Endodermal cell (in vitro differentiated cells): ENCODE data around the gene CCL1. TPM values are rescaled to one million over a fixed set of nuclear protein-coding genes. Genes with fewer than 3 reads are reported as not detected.

ENCODE experiments used
- DNase-seq: peaks from one replicate; pipeline ENCODE4 v3.0.0-alpha.2; 2017
- H3K27ac ChIP-seq: 2 replicates; pipeline ENCODE4 v1.5.1; 2013; ENCODE audit warnings: mild to moderate bottlenecking, low read depth, low read length, moderate library complexity
- H3K27me3 ChIP-seq: 2 replicates; pipeline ENCODE4 v1.6.1; 2013; ENCODE audit warnings: mild to moderate bottlenecking, low read length, moderate library complexity; ENCODE audit not compliant: insufficient read depth, control insufficient read depth, poor library complexity, severe bottlenecking
- H3K36me3 ChIP-seq: 2 replicates; pipeline ENCODE4 v1.7.0; 2013; ENCODE audit warnings: mild to moderate bottlenecking, low read length, moderate library complexity; ENCODE audit not compliant: control insufficient read depth, insufficient read depth
- H3K4me1 ChIP-seq: one replicate; pipeline ENCODE4 v1.7.0; 2013; ENCODE audit warnings: low read length; ENCODE audit not compliant: control insufficient read depth, insufficient read depth
- H3K4me3 ChIP-seq: 2 replicates; pipeline ENCODE4 v1.5.1; 2013; ENCODE audit warnings: mild to moderate bottlenecking, low read length, moderate library complexity
- H3K9ac ChIP-seq: 2 replicates; pipeline ENCODE4 v1.6.1; 2013; ENCODE audit warnings: mild to moderate bottlenecking, low read length, moderate library complexity; ENCODE audit not compliant: poor library complexity, severe bottlenecking; ENCODE audit errors: extremely low read depth
- H3K9me3 ChIP-seq: 2 replicates; pipeline ENCODE4 v1.6.1; 2013; ENCODE audit warnings: mild to moderate bottlenecking, low read length, moderate library complexity; ENCODE audit not compliant: control insufficient read depth
- H3K27ac Mint-ChIP-seq: 2 replicates; pipeline ENCODE4 v1.8.0; 2020; ENCODE audit warnings: mixed read lengths
- H3K27me3 Mint-ChIP-seq: 2 replicates; pipeline ENCODE4 v1.8.0; 2021; ENCODE audit warnings: mild to moderate bottlenecking, mixed read lengths; ENCODE audit not compliant: insufficient read depth
- H3K36me3 Mint-ChIP-seq: 2 replicates; pipeline ENCODE4 v1.8.0; 2020; ENCODE audit warnings: low read depth, mixed read lengths
- H3K4me1 Mint-ChIP-seq: 2 replicates; pipeline ENCODE4 v1.8.0; 2020; ENCODE audit warnings: mixed read lengths
- H3K4me3 Mint-ChIP-seq: 2 replicates; pipeline ENCODE4 v1.8.0; 2020; ENCODE audit warnings: mild to moderate bottlenecking, moderate library complexity, mixed read lengths
- H3K9me3 Mint-ChIP-seq: 2 replicates; pipeline ENCODE4 v1.8.0; 2020; ENCODE audit warnings: mild to moderate bottlenecking, mixed read lengths
- WGBS, 2 experiments: methylation state at CpG; one replicate each; pipeline versions ENCODE4 v1.1.5 to v1.1.7; 2013; ENCODE audit warnings: missing lambda C conversion rate in 2 of 2, mixed read lengths in 1 of 2; ENCODE audit not compliant: insufficient coverage in 1 of 2, insufficient read length in 1 of 2; 5-methylcytosine and 5-hydroxymethylcytosine counted together
- long read RNA-seq, 4 experiments: library from polyadenylated mRNA in 2 of 4; library from RNA in 1 of 4; library from capped mRNA in 1 of 4; stranded (forward) in 3 of 4; unstranded in 1 of 4; transcript quantifications; one replicate each; pipeline ENCODE4 v2.0.0, GENCODE V29; 2020 to 2021; ENCODE audit warnings: inconsistent platforms in 1 of 4
- polyA plus RNA-seq, 2 experiments: library from polyadenylated mRNA; stranded (reverse); fragments of 50-300 nt; gene quantifications; one replicate each; pipeline ENCODE4 v1.2.3, GENCODE V29; 2013
- total RNA-seq, 2 donors: library from RNA; stranded (reverse); fragmentation: NEBNext Ultra II Directional in 1 of 2; extraction: Animal tissue kit (Norgen Biotek cat#: 25700) in 1 of 2; gene quantifications; 2 replicates in 1 of 2; 3 replicates in 1 of 2; pipeline ENCODE4 v1.2.1, GENCODE V29; 2021
- TF ChIP-seq, protein P1 (sequence below): fragments of 200-600 bp; sonication (generic); conservative IDR thresholded peaks from 2 replicates; pipeline ENCODE4 v1.5.0; 2021; ENCODE audit warnings: antibody characterized with exemption, mild to moderate bottlenecking

CCL1 gene, protein sequence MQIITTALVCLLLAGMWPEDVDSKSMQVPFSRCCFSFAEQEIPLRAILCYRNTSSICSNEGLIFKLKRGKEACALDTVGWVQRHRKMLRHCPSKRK
- not detected for total RNA-seq
- polyA plus RNA-seq (2013, experiment 1 of 2), result not detected
- polyA plus RNA-seq (2013, experiment 2 of 2), result not detected
- long read RNA-seq, experiment 1, result 0 reads
- long read RNA-seq, experiment 2, result 0 reads
- long read RNA-seq, experiment 3, result 0 reads
- long read RNA-seq, experiment 4, result 0 reads

GRCh38 chr17:34363183-34363661 is at the start of gene CCL1:
Gene CCL1 (minus strand): TSS chr17:34363233. CDS start chr17:34363161, 72 bp downstream.
- no peaks in the 10 kb centered on the region for H3K9me3 Mint-ChIP-seq
- DNase-seq, result no peak
- WGBS, 2 experiments, result 88 to 89% methylated on average over 3 to 5 of the region's 5 CpGs
- Histone ChIP-seq H3K9me3 (no peaks in the 10 kb centered on the region), H3K9ac (no peak within 1 kb of the TSS), H3K27ac (no peak within 1 kb of the TSS), H3K27me3 (peaks cover 4% of the 10 kb centered on the region), H3K4me3 (no peak within 1 kb of the TSS), H3K36me3 (no peaks in the 10 kb centered on the region), H3K4me1 (no peaks in the 10 kb centered on the region)
- peaks cover 14% of the 10 kb centered on the region for H3K27me3 Mint-ChIP-seq
- no peaks in the 10 kb centered on the region for H3K36me3 Mint-ChIP-seq
- no peak within 1 kb of the TSS for H3K27ac Mint-ChIP-seq
- TF ChIP-seq, protein P1, sequence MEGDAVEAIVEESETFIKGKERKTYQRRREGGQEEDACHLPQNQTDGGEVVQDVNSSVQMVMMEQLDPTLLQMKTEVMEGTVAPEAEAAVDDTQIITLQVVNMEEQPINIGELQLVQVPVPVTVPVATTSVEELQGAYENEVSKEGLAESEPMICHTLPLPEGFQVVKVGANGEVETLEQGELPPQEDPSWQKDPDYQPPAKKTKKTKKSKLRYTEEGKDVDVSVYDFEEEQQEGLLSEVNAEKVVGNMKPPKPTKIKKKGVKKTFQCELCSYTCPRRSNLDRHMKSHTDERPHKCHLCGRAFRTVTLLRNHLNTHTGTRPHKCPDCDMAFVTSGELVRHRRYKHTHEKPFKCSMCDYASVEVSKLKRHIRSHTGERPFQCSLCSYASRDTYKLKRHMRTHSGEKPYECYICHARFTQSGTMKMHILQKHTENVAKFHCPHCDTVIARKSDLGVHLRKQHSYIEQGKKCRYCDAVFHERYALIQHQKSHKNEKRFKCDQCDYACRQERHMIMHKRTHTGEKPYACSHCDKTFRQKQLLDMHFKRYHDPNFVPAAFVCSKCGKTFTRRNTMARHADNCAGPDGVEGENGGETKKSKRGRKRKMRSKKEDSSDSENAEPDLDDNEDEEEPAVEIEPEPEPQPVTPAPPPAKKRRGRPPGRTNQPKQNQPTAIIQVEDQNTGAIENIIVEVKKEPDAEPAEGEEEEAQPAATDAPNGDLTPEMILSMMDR, result no peak
- no peak within 1 kb of the TSS for H3K4me3 Mint-ChIP-seq
- H3K4me1 Mint-ChIP-seq, result peaks cover 11% of the 10 kb centered on the region

DNA sequence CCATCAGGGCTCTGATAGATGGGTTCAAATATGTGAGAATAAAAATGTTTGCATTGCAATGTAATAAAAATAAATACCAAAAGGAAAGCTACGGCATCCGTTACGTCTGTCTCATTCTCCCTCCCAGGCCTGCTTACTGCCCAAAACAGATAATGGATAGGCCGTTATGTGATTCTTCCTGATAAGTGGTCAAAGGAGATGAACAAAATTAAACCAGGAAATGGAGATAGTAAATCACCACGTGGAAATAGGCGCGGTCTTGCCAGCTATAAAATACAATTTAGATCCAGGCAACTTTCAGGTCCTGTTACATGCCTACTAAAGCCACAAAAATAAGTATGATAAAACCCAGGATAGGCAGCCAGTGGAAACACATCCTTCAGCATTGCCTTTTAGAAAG is 49.5 kb upstream of the CCL1 start:
- Mint-ChIP-seq H3K4me1 (peaks cover 35% of the 10 kb centered on the region), H3K27ac (no peak overlapping the region), H3K36me3 (no peaks in the 10 kb centered on the region), H3K27me3 (peaks cover 59% of the 10 kb centered on the region), H3K9me3 (peaks cover 2% of the 10 kb centered on the region), H3K4me3 (no peak overlapping the region)
- Histone ChIP-seq H3K27me3 (peaks cover 3% of the 10 kb centered on the region), H3K27ac (no peak overlapping the region), H3K36me3 (no peaks in the 10 kb centered on the region), H3K9me3 (no peaks in the 10 kb centered on the region), H3K4me1 (peaks cover 6% of the 10 kb centered on the region), H3K9ac (no peak overlapping the region), H3K4me3 (no peak overlapping the region)
- WGBS, 2 experiments, result 88 to 89% methylated on average over 6 to 7 of the region's 7 CpGs
- no peak for DNase-seq
- TF ChIP-seq, protein P1, result no peak

GRCh38 chr17:34411646-34412421 is 48.8 kb upstream of the CCL1 start:
- H3K4me1 ChIP-seq, result peaks cover 6% of the 10 kb centered on the region
- no peaks in the 10 kb centered on the region for H3K36me3 ChIP-seq
- no peak for DNase-seq
- TF ChIP-seq, protein P1, result no peak
- H3K9ac ChIP-seq, result no peak overlapping the region
- H3K27ac ChIP-seq, result no peak overlapping the region
- H3K9me3 ChIP-seq, result no peaks in the 10 kb centered on the region
- no peak overlapping the region for H3K27ac Mint-ChIP-seq
- H3K4me3 Mint-ChIP-seq, result no peak overlapping the region
- 73 to 90% methylated on average over 1 to 5 of the region's 5 CpGs for WGBS, 2 experiments
- H3K4me1 Mint-ChIP-seq, result peaks cover 38% of the 10 kb centered on the region
- no peak overlapping the region for H3K4me3 ChIP-seq
- H3K9me3 Mint-ChIP-seq, result peaks cover 2% of the 10 kb centered on the region
- peaks cover 57% of the 10 kb centered on the region for H3K27me3 Mint-ChIP-seq
- H3K36me3 Mint-ChIP-seq, result no peaks in the 10 kb centered on the region
- H3K27me3 ChIP-seq, result peaks cover 3% of the 10 kb centered on the region
